NCI-H82 treated with DMSO at 0.1 percent for 48 hours (cell line): ENCODE measurements around the gene SH3D21.

Source experiments
- DNase-seq: peaks from one replicate; lab custom pipeline; 2025; ENCODE audit not compliant: unreplicated experiment; lab: John Stamatoyannopoulos, UW

The SH3D21 gene

DNA sequence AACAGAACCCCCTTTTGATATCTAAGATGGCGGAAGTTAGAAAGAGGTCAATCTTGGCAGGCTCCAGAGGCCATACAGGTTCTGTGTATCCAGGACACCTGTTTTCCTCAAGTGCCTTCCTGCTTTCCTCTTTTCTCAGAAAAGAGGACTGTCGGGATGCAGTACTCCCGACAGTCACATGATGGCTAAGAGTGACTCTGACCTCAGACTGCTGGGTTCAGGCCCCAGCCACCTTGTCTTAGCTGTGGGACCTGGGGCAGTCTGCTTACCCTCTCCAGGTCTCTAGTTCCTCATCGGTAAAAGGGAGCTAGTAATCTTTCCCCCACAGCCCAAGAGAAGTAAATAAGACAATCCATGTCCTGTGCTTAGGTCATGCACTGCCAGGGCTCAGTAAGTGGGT, 49.6 kb downstream of the SH3D21 start:
- DNase-seq, result no peak

GRCh38 chr1:36358514-36359084, 52.4 kb downstream of the SH3D21 start:
- DNase-seq, result no peak

DNA sequence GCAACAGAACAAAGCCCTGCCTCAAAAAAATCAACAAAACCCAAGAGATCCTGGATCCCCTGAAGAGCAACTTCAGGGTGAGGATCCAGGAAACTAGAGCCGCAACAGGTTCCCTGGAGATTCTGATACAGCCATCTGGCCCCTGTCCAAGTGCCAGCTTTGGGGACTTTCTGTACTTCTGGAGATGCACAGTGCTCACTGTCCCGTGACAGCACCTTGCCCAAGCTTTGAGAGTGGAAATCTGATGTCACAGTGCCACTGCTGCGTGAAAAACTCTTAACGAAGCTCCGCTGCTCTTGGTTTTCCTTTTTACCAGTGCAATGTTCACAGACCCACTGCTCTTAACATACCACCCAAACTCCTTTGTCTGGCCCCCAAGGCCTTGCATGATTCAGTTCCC, 53.2 kb downstream of the SH3D21 start:
- DNase-seq, result no peak

- DNase-seq, result no peak
Observed at GRCh38 chr1:36359911-36360550, 53.9 kb downstream of the SH3D21 start.

- no peak for DNase-seq
Observed at GRCh38 chr1:36365381-36365780, 59.2 kb downstream of the SH3D21 start.

- peak; percentile 88 for DNase-seq
Observed at GRCh38 chr1:36366091-36366661, 60.0 kb downstream of the SH3D21 start.

GRCh38 chr1:36367066-36367465, 60.9 kb downstream of the SH3D21 start:
- no peak for DNase-seq

DNA sequence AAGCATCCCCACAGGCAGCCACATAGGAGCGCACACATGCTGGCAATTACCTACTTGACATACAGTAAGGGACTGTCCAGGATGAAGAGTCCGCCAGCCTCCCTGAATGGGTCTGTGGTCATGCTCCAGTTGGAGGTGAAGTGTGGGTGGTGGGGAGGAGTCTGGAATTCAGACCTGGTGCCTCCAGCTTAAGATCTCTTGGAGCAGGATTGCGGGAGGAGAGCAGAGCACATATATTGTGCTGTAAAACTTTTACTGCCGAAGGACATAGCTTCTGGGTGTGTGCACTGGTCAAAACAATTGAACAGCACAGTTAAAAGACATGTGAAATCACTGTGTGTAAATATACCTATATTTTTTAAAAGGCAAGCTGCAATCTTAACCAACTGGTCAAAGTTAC, 61.6 kb downstream of the SH3D21 start:
- DNase-seq, result no peak

DNA sequence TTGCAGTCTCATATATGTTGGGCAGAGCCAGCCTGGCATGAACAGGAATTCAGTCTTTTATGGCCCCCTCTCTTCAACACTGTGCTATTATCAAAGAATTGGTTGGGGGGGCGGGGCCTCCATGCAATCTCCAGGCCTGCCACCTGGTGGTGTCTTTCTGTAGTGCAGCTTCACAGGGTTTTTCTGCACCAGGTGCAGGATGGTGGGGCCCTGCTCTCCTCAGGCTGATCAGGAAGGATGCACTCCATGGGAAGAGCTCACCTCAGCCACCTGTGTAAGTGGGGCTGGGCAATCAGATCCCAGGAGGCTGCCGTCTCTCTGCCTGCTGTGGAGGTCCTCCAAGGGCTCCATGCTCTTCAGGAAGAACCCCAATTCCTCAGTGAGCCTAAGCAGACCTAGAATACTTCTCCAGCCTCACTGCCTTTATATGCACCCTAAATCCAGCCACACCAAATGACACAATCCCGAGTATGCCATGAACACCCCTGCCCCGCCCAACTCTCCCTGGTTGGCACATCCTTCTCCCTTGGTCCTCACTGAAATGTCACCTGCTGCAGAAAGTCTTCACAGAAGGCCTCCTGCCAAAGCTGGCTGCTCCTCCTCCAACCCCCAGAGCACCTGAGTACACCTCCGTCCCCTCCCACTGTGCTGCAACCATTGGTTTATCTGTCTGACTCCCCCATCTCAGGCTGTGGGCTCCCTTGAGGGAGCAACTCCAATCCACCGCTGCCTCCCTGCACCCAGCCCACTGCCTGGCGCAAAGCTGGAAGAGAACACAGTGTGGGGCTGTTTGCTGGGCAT, 63.1 kb downstream of the SH3D21 start:
- DNase-seq, result peak; percentile 16
